GM18951 (cell line): ENCODE measurements around the gene PPP4R1.

ENCODE experiments used
- POLR2A ChIP-seq: IDR thresholded peaks from 4 replicates; pipeline ENCODE4 v1.6.1; 2011; ENCODE audit warnings: mild to moderate bottlenecking; ENCODE audit not compliant: insufficient read length, insufficient read depth; ENCODE audit errors: extremely low read depth
- in situ Hi-C: fragments of 300-500 bp; cut with MboI; formaldehyde crosslinking; loops from one replicate; pipeline ENCODE4 v1.12.0; 2022; ENCODE audit warnings: low sequenced_read_pairs, mixed read lengths, inconsistent platforms; ENCODE audit not compliant: unreplicated experiment

Gene PPP4R1

DNA sequence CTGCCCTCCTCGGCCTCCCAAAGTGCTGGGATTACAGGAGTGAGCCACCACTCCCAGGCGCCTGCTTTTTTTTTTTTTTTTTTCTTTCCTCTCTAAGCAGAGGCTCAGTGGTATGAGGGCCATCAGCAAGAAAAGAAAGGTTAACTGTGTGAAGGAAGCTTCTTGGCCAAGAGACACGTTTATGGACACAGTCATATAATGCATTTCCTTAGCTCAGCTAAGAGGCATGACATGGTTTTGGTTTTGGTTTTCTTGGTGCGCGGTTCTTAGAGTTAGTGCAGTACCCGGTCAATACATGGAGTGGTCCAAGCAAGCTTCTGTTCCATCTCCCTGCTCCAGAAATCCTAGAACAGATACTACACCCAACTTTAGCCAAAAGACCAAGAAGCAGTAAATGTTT, 96.5 kb downstream of the PPP4R1 start:
- in situ Hi-C loops, result no loop called here
- no peak for TF ChIP-seq POLR2A

DNA sequence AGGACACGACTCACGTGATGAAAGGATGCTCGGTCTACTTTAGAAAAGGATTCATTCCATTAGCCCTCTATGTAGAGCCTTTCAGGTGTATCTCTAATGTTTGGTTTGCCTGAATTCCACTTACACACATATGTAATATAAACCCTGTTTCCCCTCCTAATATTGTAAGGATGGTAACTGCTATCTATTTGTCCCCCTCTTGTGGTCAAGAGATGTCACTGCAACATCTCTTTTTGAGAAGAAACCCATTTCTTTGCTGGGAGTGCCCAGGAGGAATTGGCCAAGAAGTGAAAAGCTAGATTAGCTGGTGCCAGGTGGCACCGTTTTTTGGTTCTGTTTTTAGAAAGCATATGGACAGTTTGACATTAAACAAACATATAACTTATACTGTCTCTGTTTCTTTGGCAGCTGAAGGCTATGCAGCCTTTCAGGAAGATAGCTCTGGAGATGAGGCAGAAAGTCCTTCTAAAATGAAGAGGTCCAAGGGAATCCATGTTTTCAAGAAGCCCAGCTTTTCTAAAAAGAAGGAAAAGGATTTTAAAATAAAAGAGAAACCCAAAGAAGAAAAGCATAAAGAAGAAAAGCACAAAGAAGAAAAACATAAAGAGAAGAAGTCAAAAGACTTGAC, 97.8 kb downstream of the PPP4R1 start:
- in situ Hi-C loops, result no loop called here

DNA sequence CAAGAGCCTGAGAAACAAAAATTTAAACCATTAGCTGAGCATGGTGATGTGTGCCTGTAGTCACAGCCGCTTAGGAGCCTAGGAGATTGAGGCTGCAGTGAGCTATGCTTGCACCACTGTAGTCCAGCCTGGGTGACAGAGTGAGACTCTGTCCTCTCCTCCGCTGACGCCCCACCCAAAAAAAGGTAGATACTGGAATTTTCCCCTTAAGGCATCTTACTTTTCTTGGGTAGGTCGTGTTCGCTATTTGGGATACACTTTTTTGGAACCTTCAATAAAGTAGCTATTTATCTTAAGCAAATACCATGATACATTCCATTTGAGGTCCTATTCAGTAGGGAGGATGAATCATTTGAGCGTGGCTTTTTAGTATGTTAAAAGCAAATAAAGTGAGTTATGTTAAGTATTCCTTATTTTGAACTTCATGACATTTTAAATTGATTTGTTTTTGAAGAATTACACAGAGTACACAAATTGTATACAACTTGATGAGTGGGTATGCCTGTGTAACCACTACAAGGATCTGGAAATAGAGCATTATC, 100.3 kb downstream of the PPP4R1 start:
- no peak for TF ChIP-seq POLR2A
- in situ Hi-C loops, result no loop called here

More for the DNA sequence above, 97.8 kb downstream of the PPP4R1 start:
- no peak for TF ChIP-seq POLR2A

DNA sequence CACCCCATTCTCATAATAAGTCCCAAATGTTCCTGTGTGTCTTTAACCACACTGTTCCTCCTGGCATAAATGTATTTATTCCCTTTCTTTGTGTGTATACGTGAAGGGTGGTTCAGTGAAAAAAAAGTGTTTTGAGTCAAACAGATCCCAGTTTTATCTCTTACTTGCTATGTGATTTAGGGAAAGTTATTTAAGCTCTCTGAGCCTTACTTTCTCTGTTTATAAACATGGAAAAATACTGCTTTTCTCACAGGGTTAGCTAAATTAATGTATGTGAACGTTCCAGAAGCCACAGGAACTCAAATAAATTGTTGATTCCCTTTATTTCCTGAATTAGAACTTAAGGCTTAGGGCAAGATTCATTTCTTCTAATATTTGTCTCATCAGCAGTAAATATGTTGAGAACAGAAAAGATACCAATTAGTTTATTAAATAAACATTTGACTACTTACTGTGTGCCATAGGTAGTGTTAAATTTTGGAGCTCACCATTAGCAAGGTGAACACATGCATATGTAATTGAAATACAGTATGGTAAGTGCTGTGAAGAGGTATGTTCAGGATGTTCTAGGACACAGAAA, 105.8 kb downstream of the PPP4R1 start:
- no peak for TF ChIP-seq POLR2A
- in situ Hi-C loops, result no loop called here

DNA sequence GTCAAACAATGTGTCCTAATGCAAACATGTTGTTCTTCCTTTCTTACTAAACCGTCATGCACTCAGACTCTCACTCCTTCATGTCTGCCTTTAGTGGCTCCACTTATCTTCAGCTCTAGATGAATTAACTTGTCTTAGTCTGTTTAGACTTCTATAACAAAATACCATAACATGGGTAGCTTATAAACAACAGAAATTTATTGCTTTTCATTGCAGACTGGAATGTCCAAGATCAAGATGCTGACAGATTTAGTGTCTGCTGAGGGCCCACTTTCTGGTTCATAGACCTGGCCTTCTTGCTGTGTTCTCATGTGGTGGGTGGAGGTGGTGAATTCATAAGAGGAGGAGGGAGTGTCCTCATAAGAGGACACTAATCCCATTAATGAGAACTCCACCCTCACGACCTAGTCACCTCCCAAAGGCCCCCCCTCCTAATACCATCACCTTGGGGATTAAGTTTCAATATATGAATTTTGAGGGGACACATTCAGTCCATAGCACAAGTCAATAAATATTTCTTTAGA, 106.7 kb downstream of the PPP4R1 start:
- TF ChIP-seq POLR2A, result no peak
- in situ Hi-C loops, result no loop called here

DNA sequence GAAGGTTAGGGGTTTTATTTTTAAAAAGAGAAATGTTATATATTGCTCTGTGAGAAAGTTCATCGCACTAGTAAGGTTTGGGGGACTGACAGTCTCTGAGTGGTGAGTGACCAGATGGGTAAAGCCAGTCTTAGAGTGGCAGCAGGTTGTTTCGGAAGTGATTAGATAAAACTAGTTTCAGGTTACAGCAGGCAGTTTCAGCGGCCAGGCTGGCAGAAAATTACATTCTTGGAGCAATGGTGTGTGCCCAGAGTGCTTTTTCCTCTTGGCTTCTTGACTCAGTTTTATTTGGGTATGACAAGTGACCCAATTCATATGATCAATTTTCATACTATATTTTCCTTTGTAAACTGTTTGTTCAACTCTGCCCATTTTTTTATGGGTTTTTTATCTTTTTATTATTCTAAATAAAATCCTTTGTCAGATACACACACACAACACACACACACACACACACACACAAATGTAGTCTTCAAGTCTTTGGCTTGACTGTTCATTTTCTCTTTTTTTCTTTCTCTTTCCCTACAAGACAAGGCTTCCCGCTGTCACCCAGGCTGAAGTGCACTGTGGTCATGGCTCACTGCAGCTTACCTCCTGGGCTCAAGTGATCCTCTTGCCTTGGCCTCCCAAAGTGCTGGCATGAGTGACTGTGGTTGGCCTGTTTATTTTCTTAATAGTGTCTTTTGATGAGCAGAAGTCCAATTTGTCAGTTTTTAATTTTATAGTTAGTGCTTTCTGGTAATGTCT, 108.1 kb downstream of the PPP4R1 start:
- TF ChIP-seq POLR2A, result no peak
- in situ Hi-C loops, result no loop called here
